Measurements from ENCODE around the gene STX3. TPM values are rescaled to one million over a fixed set of nuclear protein-coding genes. Genes with fewer than 3 reads are reported as not detected.

The STX3 gene
- total and polyA plus RNA-seq, 10 donors, result 5.1 to 49.3 (median 27.8) TPM

GRCh38 chr11:59822989-59823566 is 67.9 kb downstream of the STX3 start:
- intact Hi-C loops (cut with DNase I; ENCODE audit: low total_unique reads), result loop anchor here (5.0 kb wide), 1 partner anchor 309 kb away; no protein-coding TSS in a partner anchor
- Histone ChIP-seq H3K36me3 (no peaks in the 10 kb centered on the region), H3K9me3 (no peaks in the 10 kb centered on the region), H3K4me3 (no peak overlapping the region), H3K27me3 (replicated peaks in 1 of 7) (no peaks in the 10 kb centered on the region), H3K27ac (no peak overlapping the region), H3K4me1 (peaks cover 0 to 9% (median 2%) of the 10 kb centered on the region in 6 donors)
- peak in 10 of 11 experiments; percentile 21 to 72 (median 53) for TF ChIP-seq CTCF (IDR thresholded peaks at IDR 0.05 in 8 of 11, conservative IDR thresholded peaks at IDR 0.05 in 3 of 11)
- no peak for TF ChIP-seq POLR2AphosphoS5 (IDR thresholded peaks at IDR 0.05)
- TF ChIP-seq POLR2A (IDR thresholded peaks at IDR 0.05), result no peak
- WGBS, 5 donors, result 6 to 13% (median 9%) methylated on average over 9 of the region's 9 CpGs
- no peak for DNase-seq

GRCh38 chr11:59829358-59829757 is 74.2 kb downstream of the STX3 start:
- no peak for DNase-seq
- Histone ChIP-seq H3K4me1 (peaks cover 0 to 3% (median 0%) of the 10 kb centered on the region in 6 donors), H3K9me3 (no peaks in the 10 kb centered on the region), H3K27ac (no peak overlapping the region), H3K27me3 (replicated peaks in 1 of 7) (no peaks in the 10 kb centered on the region), H3K4me3 (no peak overlapping the region), H3K36me3 (no peaks in the 10 kb centered on the region)
- intact Hi-C loops (cut with DNase I; ENCODE audit: low total_unique reads), result no loop called here
- 64 to 80% (median 78%) methylated on average over 3 of the region's 3 CpGs for WGBS, 5 donors
- TF ChIP-seq POLR2AphosphoS5 (IDR thresholded peaks at IDR 0.05) (no peak), POLR2A (IDR thresholded peaks at IDR 0.05) (no peak), CTCF (IDR thresholded peaks at IDR 0.05 in 8 of 11, conservative IDR thresholded peaks at IDR 0.05 in 3 of 11) (no peak)

- Histone ChIP-seq H3K27ac (no peak overlapping the region), H3K4me1 (peaks cover 0 to 3% (median 0%) of the 10 kb centered on the region in 6 donors), H3K27me3 (replicated peaks in 1 of 7) (no peaks in the 10 kb centered on the region), H3K4me3 (no peak overlapping the region), H3K9me3 (no peaks in the 10 kb centered on the region), H3K36me3 (no peaks in the 10 kb centered on the region)
- DNase-seq, result no peak
- TF ChIP-seq POLR2AphosphoS5 (IDR thresholded peaks at IDR 0.05) (no peak), CTCF (IDR thresholded peaks at IDR 0.05 in 8 of 11, conservative IDR thresholded peaks at IDR 0.05 in 3 of 11) (no peak), POLR2A (IDR thresholded peaks at IDR 0.05) (no peak)
- 70 to 82% (median 76%) methylated on average over 2 of the region's 2 CpGs for WGBS, 5 donors
- intact Hi-C loops (cut with DNase I; ENCODE audit: low total_unique reads), result no loop called here
These were observed 78.4 kb downstream of the STX3 start for GRCh38 chr11:59833602-59834001.

GRCh38 chr11:59839615-59840014 is 84.4 kb downstream of the STX3 start:
- Histone ChIP-seq H3K4me3 (no peak overlapping the region), H3K36me3 (no peaks in the 10 kb centered on the region), H3K4me1 (no peaks in the 10 kb centered on the region), H3K9me3 (no peaks in the 10 kb centered on the region), H3K27me3 (replicated peaks in 1 of 7) (no peaks in the 10 kb centered on the region), H3K27ac (no peak overlapping the region)
- intact Hi-C loops (cut with DNase I; ENCODE audit: low total_unique reads), result no loop called here
- no peak for TF ChIP-seq CTCF (IDR thresholded peaks at IDR 0.05 in 8 of 11, conservative IDR thresholded peaks at IDR 0.05 in 3 of 11)
- TF ChIP-seq POLR2AphosphoS5 (IDR thresholded peaks at IDR 0.05), result no peak
- TF ChIP-seq POLR2A (IDR thresholded peaks at IDR 0.05), result no peak
- DNase-seq, result no peak

Data from spleen (tissue), 11 donors.